ENCODE measurements around the gene NCAM2. TPM values are rescaled to one million over a fixed set of nuclear protein-coding genes. Genes with fewer than 3 reads are reported as not detected.

The NCAM2 gene
- polyA plus RNA-seq, 1 experiment, result 0.83 TPM

GRCh38 chr21:21034036-21034435 lies 35.8 kb downstream of the NCAM2 start:
- ChIA-PET CTCF (no interaction called here), POLR2A (no interaction called here)
- no peak for DNase-seq (ENCODE audit: low read depth)
- no peak for TF ChIP-seq CTCF (IDR thresholded peaks at IDR 0.05; ENCODE audit: insufficient read depth, low read depth, low read length)
- H3K36me3 ChIP-seq (ENCODE audit: control insufficient read depth, insufficient read depth, low read length), result no peaks in the 10 kb centered on the region
- no peak overlapping the region for H3K4me3 ChIP-seq (ENCODE audit: low read depth, low read length)
- no peaks in the 10 kb centered on the region for H3K27me3 ChIP-seq (ENCODE audit: control insufficient read depth, insufficient read depth, low read length)

- Histone ChIP-seq H3K36me3 (ENCODE audit: control insufficient read depth, insufficient read depth, low read length) (no peaks in the 10 kb centered on the region), H3K4me3 (ENCODE audit: low read depth, low read length) (no peak overlapping the region), H3K27me3 (ENCODE audit: control insufficient read depth, insufficient read depth, low read length) (no peaks in the 10 kb centered on the region)
- ChIA-PET CTCF (no interaction called here), POLR2A (no interaction called here)
- no peak for DNase-seq (ENCODE audit: low read depth)
- TF ChIP-seq CTCF (IDR thresholded peaks at IDR 0.05; ENCODE audit: insufficient read depth, low read depth, low read length), result no peak
Observed at GRCh38 chr21:21039624-21040170, 41.5 kb downstream of the NCAM2 start.

- Histone ChIP-seq H3K36me3 (ENCODE audit: control insufficient read depth, insufficient read depth, low read length) (no peaks in the 10 kb centered on the region), H3K4me3 (ENCODE audit: low read depth, low read length) (no peak overlapping the region), H3K27me3 (ENCODE audit: control insufficient read depth, insufficient read depth, low read length) (no peaks in the 10 kb centered on the region)
- ChIA-PET CTCF (no interaction called here), POLR2A (no interaction called here)
- DNase-seq (ENCODE audit: low read depth), result no peak
- TF ChIP-seq CTCF (IDR thresholded peaks at IDR 0.05; ENCODE audit: insufficient read depth, low read depth, low read length), result no peak
Observed at GRCh38 chr21:21045518-21045917, 47.3 kb downstream of the NCAM2 start.

GRCh38 chr21:21046063-21046462 lies 47.9 kb downstream of the NCAM2 start:
- Histone ChIP-seq H3K36me3 (ENCODE audit: control insufficient read depth, insufficient read depth, low read length) (no peaks in the 10 kb centered on the region), H3K27me3 (ENCODE audit: control insufficient read depth, insufficient read depth, low read length) (no peaks in the 10 kb centered on the region), H3K4me3 (ENCODE audit: low read depth, low read length) (no peak overlapping the region)
- POLR2A ChIA-PET, result no interaction called here
- no peak for DNase-seq (ENCODE audit: low read depth)
- CTCF ChIA-PET, result no interaction called here
- TF ChIP-seq CTCF (IDR thresholded peaks at IDR 0.05; ENCODE audit: insufficient read depth, low read depth, low read length), result no peak

GRCh38 chr21:21051109-21052055 lies 53.2 kb downstream of the NCAM2 start:
- CTCF ChIA-PET, result no interaction called here
- no peak for DNase-seq (ENCODE audit: low read depth)
- Histone ChIP-seq H3K36me3 (ENCODE audit: control insufficient read depth, insufficient read depth, low read length) (no peaks in the 10 kb centered on the region), H3K27me3 (ENCODE audit: control insufficient read depth, insufficient read depth, low read length) (no peaks in the 10 kb centered on the region), H3K4me3 (ENCODE audit: low read depth, low read length) (no peak overlapping the region)
- no peak for TF ChIP-seq CTCF (IDR thresholded peaks at IDR 0.05; ENCODE audit: insufficient read depth, low read depth, low read length)
- POLR2A ChIA-PET, result no interaction called here
